PFSK-1 (cell line): ENCODE measurements around the gene SRP54.

ENCODE experiments used
- POLR2AphosphoS5 ChIP-seq: IDR thresholded peaks from 2 replicates; pipeline ENCODE4 v1.6.1; 2012; ENCODE audit warnings: low read depth, mild to moderate bottlenecking, control low read depth, low read length, moderate library complexity
- TF ChIP-seq, protein P1 (sequence below), 2 experiments: IDR thresholded peaks; 2 replicates each; pipeline versions ENCODE4 v1.6.1 to v1.8.0; 2011 to 2012; ENCODE audit warnings: low read depth in 2 of 2, low read length in 2 of 2, control low read depth in 1 of 2, inconsistent platforms in 1 of 2, mild to moderate bottlenecking in 1 of 2, moderate library complexity in 1 of 2; ENCODE audit not compliant: insufficient read depth in 1 of 2

- no peak for TF ChIP-seq POLR2AphosphoS5
- TF ChIP-seq, protein P1, sequence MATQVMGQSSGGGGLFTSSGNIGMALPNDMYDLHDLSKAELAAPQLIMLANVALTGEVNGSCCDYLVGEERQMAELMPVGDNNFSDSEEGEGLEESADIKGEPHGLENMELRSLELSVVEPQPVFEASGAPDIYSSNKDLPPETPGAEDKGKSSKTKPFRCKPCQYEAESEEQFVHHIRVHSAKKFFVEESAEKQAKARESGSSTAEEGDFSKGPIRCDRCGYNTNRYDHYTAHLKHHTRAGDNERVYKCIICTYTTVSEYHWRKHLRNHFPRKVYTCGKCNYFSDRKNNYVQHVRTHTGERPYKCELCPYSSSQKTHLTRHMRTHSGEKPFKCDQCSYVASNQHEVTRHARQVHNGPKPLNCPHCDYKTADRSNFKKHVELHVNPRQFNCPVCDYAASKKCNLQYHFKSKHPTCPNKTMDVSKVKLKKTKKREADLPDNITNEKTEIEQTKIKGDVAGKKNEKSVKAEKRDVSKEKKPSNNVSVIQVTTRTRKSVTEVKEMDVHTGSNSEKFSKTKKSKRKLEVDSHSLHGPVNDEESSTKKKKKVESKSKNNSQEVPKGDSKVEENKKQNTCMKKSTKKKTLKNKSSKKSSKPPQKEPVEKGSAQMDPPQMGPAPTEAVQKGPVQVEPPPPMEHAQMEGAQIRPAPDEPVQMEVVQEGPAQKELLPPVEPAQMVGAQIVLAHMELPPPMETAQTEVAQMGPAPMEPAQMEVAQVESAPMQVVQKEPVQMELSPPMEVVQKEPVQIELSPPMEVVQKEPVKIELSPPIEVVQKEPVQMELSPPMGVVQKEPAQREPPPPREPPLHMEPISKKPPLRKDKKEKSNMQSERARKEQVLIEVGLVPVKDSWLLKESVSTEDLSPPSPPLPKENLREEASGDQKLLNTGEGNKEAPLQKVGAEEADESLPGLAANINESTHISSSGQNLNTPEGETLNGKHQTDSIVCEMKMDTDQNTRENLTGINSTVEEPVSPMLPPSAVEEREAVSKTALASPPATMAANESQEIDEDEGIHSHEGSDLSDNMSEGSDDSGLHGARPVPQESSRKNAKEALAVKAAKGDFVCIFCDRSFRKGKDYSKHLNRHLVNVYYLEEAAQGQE (IDR thresholded peaks at IDR 0.05; ENCODE audit: insufficient read depth in 1 of 2, low read depth in 2 of 2, low read length in 2 of 2) = no peak
Measured at GRCh38 chr14:35068238-35069012, 85.6 kb downstream of the SRP54 start.
